GM20431 (cell line): ENCODE results near the gene CBFA2T3.

Experiments
- in situ Hi-C: fragments of 300-500 bp; cut with MseI, MboI; formaldehyde crosslinking; loops from one replicate; pipeline ENCODE4 v1.15.0; 2020; ENCODE audit warnings: low sequenced_read_pairs; ENCODE audit not compliant: unreplicated experiment

Gene CBFA2T3

DNA sequence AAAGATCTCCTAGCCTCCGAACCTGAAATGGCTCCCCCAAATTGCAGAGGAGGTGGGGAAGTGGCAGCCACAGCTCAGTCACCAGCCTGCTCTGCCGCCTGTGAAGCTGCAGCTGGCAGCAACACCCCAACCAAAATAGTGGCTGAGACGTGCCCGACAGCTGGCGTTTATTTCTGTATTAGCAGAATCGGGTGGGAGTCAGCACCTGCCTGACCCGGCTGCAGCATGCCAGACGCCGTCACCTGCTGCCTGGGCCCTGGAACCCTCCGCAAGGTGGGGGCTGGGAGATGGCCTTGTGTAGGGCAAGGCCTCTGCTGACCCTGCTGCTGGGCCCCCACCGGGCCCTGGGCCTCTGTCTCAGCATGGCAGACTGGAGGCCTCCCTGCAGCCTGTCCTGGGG, 93.1 kb downstream of the CBFA2T3 start:
- in situ Hi-C loops, result no loop called here

DNA sequence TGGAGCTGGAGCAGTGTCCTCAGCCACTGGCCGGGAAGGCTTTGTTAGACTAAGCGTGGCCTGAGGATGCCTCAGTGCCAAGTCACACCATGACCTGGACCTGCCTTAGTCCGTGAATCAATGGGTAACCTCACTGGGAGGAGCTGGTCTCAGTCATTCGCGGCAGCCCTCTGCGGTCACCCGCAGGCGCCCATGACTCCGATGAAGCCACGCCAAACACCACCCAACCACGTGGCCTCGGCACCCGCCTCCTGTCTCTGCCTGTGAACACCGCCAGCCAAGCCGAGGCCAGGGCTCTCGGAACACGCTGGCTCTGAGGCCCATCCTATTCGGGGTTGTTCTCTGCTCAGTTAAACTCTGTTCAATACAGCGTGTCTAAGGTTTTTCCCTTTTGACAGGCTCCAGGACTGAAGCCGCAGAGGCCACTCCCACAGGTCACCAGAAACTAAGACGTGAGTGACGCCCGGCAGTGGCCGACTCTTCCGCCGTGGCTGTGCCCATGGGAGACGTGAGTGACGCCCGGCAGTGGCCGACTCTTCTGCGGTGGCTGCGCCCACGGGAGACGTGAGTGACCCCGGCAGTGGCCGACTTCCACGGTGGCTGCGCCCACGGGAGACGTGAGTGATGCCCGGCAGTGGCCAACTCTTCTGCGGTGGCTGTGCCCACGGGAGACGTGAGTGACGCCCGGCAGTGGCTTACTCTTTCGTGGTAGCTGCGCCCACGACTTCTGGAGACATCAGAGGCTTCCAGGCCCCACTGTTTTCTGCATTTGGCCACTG, 93.7 kb downstream of the CBFA2T3 start:
- in situ Hi-C loops, result no loop called here

DNA sequence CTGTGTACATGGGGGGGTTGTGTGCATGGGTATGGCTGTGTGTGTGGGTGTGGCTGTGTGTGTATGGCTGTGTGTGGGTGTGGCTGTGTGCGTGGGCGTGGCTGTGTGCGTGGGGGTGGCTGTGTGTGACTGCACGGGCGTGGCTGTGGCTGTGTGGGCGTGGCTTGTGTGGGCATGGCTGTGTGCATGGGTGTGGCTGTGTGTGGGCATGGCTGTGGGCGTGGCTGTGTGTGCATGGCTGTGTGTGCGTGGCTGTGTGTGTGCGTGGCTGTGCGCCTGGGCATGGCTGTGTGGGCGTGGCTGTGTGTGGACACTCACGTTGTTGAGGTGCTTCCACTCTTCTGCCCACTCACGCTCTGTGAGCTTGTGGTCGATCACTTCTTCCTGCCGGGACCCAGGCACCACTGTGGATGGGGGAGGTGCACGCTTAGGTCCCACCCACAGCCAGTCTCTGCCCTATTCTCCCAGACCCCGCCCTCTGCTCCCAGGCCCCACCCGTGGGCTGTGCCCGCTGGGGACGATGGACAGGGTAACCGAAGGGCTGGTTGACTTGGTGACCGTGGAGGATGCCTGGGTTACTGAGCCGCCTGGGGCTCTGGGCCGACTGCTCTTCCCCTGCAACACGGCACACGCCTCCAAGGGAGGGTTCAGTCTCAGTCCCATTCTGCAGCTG, 94.5 kb downstream of the CBFA2T3 start:
- in situ Hi-C loops, result no loop called here

DNA sequence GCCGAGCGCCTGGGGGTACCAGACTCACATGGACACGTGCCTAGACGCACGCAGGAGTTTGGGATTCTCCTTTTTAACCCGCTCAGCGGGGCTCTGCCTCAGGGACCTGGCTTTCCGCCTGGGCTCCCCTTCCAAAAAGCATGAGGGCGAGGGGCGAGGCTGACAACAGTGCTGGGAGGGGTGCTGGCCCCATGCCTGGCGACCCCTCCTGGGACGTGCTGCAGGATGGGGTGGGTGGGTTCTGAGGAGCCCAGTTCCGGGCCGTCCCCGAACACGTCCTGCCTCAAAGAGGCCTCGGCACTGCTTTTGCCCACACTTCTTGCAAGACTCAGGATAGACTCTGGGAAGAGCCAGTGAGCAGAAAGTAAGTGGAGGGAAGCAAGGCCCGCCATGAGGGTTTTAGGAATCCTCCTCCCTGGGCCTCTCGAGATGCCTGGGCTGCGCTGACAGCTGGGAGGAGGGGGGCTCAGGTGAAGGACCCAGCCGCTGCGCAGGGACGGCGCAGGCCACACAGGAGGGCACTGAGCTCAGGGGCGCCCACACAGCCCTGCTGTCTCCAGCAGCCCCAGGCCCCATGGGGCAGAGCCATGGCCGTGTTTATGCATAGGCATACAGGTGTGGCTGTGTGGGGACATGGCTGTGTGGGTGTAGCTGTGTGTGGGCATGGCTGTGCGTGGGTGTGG, 95.2 kb downstream of the CBFA2T3 start:
- in situ Hi-C loops, result no loop called here

DNA sequence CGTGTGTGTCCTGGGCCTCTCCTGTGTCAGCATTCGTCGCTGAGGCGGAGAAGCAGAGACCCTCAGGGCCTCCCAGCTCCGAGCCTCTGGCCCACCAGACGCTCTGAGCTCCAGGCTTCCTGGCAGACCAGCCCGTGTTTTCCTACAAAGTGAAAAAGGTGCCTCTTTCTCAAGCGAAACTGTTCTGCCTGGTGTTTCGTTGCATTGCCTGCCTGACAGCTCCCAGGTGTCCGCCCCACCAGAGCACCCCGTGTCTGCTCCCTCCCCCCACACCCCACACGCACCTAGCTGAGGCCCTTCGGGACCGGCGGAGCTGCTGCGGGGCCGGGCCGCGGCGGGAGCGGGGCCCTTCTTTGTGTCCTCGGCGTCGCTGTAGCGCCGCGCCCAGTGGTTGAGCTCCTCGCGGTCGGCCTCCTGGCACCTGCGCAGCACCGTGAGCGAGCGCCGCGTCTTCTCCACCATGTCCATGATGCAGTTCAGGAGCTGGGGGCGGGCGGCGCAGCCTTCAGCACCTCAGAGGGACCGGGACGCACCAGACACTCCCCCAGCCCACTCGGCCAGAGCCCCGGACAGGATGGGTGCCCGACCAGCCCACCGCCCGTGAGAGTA, 95.9 kb downstream of the CBFA2T3 start:
- in situ Hi-C loops, result no loop called here

DNA sequence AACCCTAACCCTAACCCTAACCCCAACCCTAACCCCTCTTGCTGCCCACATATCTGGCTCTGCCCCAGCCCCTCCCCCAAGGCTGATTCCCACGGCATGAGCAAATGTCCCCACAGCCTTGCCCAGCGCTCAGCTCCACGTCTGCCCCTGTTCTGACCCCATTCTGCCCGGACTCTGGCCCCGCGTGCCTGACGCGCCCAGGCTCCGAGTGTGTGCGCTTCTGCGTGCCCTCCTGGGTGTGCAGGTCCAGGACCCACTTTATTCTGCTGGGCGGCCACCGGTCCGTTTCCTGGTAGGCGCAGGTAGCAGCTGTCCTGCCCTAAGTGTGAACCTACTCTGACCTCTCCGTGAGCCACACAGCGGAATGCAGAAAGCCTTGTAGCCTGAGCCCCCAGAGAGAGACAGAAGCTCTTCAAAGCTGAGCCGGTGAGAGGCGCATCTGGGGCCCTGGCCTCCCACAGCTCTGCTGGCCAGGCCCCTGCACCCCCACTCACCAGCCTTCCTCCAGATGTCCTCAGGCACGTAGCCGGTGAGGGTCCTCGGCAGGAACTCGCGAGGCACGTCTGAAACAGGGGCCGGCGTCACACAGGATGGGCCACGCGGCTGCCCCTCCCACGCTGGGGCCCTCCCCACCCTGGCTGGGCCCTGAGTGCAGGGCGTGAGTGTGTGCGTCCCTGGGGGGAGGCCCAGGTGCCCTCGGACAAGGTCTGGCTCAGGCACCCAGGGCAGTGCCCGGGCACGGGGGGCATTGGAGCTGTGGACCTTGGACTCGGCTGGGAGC, 96.6 kb downstream of the CBFA2T3 start:
- in situ Hi-C loops, result no loop called here

DNA sequence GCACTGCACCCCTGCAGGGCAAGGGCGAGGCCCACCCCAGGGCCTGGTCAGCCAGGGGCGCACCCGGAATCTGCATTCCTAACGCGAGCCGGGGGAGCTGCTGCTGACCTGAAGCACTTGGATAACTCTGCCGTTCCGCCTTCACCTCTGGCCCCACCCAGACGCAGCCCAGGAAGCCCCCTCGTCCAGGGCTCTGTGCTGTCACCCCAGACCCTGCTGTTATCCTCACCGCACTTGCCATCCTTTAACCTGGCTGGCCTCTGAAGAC, 97.3 kb downstream of the CBFA2T3 start:
- in situ Hi-C loops, result no loop called here

DNA sequence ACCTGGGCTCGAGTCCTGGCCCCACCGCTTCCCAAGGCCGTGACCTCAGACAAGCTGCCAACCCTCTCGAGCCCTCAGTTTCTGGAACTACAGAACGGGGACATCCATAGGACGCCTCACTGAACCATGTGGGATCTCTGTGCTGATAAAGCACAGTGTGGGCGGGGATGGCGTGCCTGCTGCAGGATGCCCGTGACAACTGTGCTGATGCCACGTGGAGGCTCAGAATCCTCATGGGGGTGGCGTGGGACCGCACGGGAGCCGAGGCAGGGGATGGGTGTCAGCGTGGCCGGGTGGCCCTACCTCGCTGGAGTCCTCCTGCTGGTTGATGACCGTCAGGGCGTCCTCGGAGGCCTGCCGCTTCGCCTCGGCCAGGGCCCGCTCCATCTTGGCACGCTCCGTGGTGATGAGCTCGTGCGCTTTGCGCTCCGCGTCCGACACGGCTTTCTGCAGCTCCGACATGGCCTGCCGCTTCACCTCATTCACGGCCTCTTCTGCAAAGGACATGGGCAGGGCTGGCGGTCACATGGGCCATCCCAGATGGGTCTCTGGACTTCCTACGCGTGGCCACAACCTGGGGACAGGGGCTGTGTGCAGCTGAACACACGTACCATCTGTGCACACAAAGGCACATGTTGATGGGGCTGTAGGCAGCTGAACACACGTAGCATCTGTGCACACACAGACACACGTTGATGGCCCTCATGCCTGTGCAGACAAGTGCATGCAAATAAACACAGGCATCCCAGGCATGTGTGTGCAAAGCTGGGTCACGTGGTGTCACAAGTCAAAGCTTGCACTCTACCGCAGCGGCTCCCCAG, 97.8 kb downstream of the CBFA2T3 start:
- in situ Hi-C loops, result no loop called here

DNA sequence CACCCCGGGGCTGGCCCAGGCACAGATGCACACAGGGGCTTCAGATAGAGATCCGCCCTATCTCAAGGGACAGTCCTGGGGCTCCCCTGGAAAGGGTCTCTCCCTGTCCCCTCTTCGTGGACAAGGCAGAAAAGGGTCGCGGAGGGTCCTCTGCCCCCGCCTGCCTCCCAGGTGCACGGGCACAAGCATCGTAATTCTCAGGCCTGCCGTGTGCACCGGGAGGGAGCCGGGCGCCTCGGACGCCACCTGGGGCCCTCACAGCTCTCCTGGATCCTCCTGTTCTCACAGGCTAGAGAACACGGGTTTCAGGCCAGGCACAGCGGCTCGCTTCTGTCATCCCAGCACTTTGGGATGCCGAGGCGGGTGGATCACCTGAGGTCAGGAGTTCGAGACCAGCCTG, 98.7 kb downstream of the CBFA2T3 start:
- in situ Hi-C loops, result no loop called here

DNA sequence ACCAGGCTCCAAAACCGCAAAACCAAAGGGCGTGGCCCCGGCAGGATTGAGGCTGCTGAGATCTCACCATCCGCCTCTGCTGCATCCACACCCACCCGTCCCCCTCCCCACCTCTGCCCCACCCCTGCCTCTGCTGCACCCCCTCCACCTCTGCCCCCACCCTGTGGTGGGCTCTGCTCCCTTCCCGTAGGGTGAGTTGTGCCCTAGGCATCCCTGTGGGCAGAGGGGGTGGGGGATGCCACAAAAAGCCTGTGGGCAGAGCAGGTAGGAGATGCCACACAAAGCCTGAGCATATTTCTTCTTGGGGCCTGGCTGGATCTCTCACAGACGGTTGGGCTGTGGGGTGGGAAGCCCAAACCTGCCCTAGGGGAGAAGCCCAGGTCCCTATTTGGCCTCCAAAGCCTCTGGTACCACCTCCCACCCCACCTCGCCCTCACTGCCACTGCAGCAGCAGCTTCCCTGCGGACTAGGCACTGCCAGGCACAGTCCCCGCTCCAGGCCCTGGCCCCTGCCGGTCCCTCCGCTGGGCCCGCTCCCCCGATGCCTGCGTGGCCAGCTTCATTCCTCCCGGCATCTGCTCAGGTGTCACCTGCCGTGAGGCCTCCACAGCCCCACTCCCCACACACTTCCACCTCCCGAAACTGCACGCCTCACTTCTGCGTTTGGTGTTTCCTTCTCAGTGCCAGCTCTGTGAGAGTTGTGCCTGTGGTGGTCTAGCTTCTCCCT, 99.3 kb downstream of the CBFA2T3 start:
- in situ Hi-C loops, result no loop called here

DNA sequence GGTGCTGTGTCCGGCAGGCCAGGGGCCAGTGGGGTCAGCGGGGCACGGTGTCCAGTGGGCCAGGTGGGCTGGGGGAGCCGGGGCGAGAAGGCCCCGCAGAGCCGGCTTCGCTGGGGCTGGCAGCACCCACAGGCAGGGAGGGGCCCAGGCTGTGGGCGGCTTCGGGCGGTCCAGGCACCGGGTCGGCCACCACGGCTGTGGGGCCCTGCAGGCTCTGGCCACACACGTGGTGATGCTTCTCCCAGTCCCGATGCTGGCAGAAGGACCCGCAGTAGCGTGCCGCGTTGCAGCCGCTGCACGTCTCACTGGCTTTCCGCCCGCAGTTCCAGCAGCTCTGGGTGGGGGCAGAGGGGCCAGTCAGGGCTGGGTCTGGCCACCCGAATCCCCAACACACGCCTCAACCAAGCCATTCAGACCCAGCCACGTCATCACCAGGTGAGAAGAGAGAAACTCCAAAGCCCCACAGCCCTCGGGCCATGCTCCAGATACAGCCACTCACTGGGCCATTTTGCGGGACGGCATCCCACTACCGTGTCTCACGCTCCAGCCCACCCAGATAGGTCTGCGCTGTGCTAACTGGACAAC, 100.0 kb downstream of the CBFA2T3 start:
- in situ Hi-C loops, result no loop called here

DNA sequence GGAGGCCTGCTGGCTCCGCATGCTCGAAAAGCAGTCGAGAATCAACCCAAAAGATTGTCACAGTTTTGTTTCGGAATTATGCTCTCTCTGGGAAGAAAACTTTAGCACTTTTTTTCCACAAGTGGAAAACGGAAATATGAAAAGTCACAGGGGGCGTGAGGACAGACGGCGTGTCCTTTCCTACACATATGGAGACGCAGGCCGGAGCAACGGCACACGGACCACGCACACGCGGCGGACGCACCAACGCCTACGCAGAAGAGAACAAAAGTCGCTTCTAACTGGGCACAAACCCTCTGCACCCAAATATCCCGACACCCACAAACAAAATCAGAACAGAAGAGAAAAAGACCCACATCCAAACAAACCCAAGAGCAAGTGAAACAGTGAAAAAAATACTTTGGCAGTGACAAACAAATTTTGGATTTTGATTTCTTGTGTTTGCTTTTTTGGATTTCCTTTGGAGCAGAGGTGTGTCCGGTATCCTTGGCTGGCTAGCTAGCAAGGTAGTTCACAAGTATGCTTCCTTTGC, 101.2 kb downstream of the CBFA2T3 start:
- in situ Hi-C loops, result no loop called here

DNA sequence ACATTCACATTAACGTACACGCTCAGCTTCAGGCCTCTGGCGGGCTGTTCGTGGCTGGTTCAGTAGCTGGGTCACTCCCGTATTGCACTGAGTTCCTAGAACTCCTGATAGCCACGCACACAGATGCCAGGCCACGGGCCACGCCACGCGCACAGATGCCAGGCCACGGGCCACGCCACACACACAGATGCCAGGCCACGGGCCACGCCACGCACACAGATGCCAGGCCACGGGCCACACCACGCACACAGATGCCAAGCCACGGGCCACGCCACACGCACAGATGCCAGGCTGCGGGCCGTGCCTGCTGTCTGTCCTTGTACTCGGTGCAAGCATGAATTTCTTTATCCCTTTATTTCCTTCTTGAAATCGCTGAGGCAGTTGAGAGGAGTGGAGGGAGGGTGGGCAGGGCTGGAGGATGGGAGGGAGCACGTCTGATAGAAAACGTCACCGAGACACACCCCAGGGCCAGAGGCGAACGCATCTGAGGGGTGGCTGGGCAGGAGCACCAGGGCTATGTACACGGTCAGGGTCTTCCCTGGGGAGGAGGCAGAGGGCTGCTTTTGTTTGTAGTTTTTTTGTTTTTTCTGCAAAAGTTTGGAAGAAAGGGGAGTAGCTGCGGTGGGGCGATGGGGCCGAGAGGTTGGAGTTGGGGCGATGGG, 101.9 kb downstream of the CBFA2T3 start:
- in situ Hi-C loops, result no loop called here

DNA sequence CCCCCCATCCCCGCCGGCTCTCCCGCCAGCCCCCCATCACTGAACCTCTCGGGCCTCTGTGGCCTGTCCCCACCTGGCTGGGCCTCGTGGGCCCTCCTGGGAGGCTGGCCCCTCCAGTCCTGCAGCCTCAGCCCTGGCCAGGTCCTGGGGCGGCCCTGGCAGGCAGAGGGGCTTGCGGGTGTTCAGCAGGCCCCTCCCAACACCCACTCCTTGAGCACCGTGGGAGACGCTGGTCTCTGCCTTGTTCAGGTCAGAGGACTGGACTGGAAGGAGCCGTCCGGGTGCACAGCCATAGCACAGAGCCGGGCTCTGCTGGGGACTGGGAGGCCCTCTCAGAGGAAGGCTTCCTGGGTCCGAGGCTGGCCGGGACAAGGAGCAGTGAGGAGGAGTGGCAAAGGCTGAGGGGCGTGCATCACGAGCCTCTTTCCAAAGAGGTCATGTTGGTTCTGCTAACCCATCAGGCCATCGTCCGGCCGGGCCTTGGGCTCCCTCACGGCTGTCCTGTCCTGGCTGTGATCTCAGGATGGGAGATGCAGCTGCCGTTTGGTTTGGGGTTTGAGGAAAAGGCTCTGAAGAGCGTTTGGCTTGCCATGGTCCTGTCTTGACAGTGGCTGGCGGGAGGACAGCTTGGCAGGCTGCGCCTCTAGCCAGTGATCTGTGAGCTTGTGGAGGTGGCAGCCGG, 104.2 kb downstream of the CBFA2T3 start:
- in situ Hi-C loops, result no loop called here

DNA sequence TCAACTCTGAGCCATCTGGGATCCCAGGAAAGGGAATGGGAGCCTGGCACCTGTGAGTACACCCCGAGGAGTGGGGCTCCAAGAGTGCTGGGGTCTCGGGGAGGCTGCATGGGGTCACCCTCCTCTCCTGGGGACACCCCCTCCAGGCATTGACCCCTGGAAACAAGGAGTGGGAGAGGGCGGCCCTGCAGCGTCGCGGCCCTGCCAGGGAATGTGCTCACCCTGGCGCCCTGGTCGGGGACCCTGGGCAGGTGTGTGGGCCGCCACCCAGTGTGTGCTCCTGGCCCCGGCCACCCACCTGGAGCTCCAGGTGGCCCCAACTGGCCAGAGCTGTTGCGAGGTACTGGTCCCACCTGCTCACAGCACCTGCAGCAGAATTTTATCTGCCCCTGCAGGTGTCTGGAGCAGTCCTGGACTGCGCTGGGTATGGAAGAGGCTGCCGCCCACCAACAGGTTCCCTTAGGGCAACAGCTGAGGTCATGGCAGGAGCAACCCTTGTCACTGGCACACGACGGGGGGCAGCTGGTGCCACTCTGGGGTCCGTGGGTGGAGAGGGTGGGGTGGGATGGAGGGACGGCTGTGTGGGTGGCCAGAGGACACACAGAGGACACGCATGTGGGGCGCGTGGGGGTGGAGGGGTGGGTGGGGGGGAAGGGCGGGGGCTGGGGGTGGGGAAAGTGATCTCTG, 105.1 kb downstream of the CBFA2T3 start:
- in situ Hi-C loops, result no loop called here

DNA sequence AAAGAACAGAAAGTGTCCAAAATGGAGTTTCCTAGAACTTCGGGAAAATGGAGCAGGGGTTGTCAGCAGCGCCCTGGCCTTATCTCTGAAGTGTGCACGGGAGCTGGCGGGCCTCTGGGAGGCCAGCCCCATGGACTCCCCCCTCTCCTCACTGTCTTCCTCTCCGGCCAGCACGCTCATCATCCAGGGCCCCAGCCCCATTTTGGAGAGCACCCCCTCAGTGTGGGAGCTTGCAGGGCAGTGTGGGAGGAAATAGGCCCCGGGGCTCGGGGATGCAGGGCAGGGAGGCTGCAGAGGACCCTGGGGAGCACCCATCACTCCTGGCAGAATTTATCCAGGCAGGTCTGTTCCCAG, 105.7 kb downstream of the CBFA2T3 start:
- in situ Hi-C loops, result no loop called here
